CD14-positive monocyte (primary cell): ENCODE data around the gene MYOCD. TPM values are rescaled to one million over a fixed set of nuclear protein-coding genes. Genes with fewer than 3 reads are reported as not detected.

Source experiments
- DNase-seq, 3 donors: peaks; one replicate each; pipeline ENCODE4 v3.0.0-alpha.2; 2011 to 2022
- H2AFZ ChIP-seq: 2 replicates; pipeline ENCODE4 v1.6.0; 2012; ENCODE audit warnings: mild to moderate bottlenecking, low read depth, low read length, inconsistent platforms; ENCODE audit not compliant: insufficient read depth, poor library complexity, severe bottlenecking
- H3K27ac ChIP-seq, 2 donors: 1 replicate in 1 of 2; 2 replicates in 1 of 2; pipeline ENCODE4 v1.5.1; 2012 to 2013; ENCODE audit warnings: low read length in 2 of 2, control low read depth in 1 of 2, inconsistent platforms in 1 of 2, low read depth in 1 of 2, mild to moderate bottlenecking in 1 of 2
- H3K27me3 ChIP-seq, 2 donors: one replicate each; pipeline versions ENCODE4 v1.6.0 to v1.6.1; 2011 to 2013; ENCODE audit warnings: low read length in 2 of 2; ENCODE audit not compliant: control insufficient read depth in 2 of 2, insufficient read depth in 2 of 2
- H3K36me3 ChIP-seq, 2 donors: replicated peaks in 1 of 2; 1 replicate in 1 of 2; 2 replicates in 1 of 2; pipeline versions ENCODE4 v1.5.1 to v1.6.1; 2012 to 2013; ENCODE audit warnings: low read length in 2 of 2, control low read depth in 1 of 2, inconsistent platforms in 1 of 2, mild to moderate bottlenecking in 1 of 2; ENCODE audit not compliant: insufficient read depth in 2 of 2, control insufficient read depth in 1 of 2
- H3K4me1 ChIP-seq, 2 donors: 1 replicate in 1 of 2; 2 replicates in 1 of 2; pipeline versions ENCODE4 v1.5.1 to v1.6.1; 2012 to 2013; ENCODE audit warnings: low read length in 2 of 2, control low read depth in 1 of 2, inconsistent platforms in 1 of 2, mild to moderate bottlenecking in 1 of 2, moderate library complexity in 1 of 2; ENCODE audit not compliant: insufficient read depth in 2 of 2, control insufficient read depth in 1 of 2
- H3K4me2 ChIP-seq: replicated peaks from 2 replicates; pipeline ENCODE3; 2012; ENCODE audit warnings: low read length, moderate library complexity, mild to moderate bottlenecking; ENCODE audit not compliant: poor library complexity, severe bottlenecking; ENCODE audit errors: extremely low read depth
- H3K4me3 ChIP-seq, 3 experiments: fragments of 200-600 bp in 1 of 3; sonication (generic) in 1 of 3; replicated peaks in 1 of 3; 1 replicate in 2 of 3; 2 replicates in 1 of 3; pipeline ENCODE4 v1.5.1; 2011 to 2013; ENCODE audit warnings: low read length in 3 of 3, mild to moderate bottlenecking in 3 of 3, control low read depth in 2 of 3, low read depth in 2 of 3, inconsistent platforms in 1 of 3, moderate library complexity in 1 of 3
- H3K79me2 ChIP-seq: 2 replicates; pipeline ENCODE4 v1.6.0; 2012; ENCODE audit warnings: mild to moderate bottlenecking, control low read depth, inconsistent platforms, low read length, moderate library complexity; ENCODE audit not compliant: insufficient read depth
- H3K9ac ChIP-seq: 2 replicates; pipeline ENCODE4 v1.6.0; 2017; ENCODE audit warnings: low read length, mild to moderate bottlenecking; ENCODE audit not compliant: insufficient read depth, poor library complexity, severe bottlenecking
- H3K9me3 ChIP-seq, 2 donors: replicated peaks in 1 of 2; 1 replicate in 1 of 2; 2 replicates in 1 of 2; pipeline versions ENCODE4 v1.5.1 to v1.6.1; 2012 to 2013; ENCODE audit warnings: low read length in 2 of 2, control low read depth in 1 of 2; ENCODE audit not compliant: control insufficient read depth in 1 of 2, insufficient read depth in 1 of 2
- H4K20me1 ChIP-seq: 2 replicates; pipeline ENCODE4 v1.6.0; 2012; ENCODE audit warnings: mild to moderate bottlenecking, low read length, control low read depth, moderate library complexity; ENCODE audit not compliant: insufficient read depth
- H3K27ac Mint-ChIP-seq, 7 donors: one replicate each; pipeline ENCODE4 v1.8.0; 2020; ENCODE audit warnings: mild to moderate bottlenecking in 7 of 7, mixed read lengths in 7 of 7, moderate library complexity in 6 of 7, inconsistent platforms in 2 of 7
- H3K27me3 Mint-ChIP-seq, 3 donors: one replicate each; pipeline ENCODE4 v1.8.0; 2021 to 2022; ENCODE audit warnings: low read depth in 3 of 3, mild to moderate bottlenecking in 3 of 3, mixed read lengths in 3 of 3, moderate library complexity in 3 of 3, inconsistent platforms in 1 of 3
- H3K36me3 Mint-ChIP-seq, 2 donors: one replicate each; pipeline ENCODE4 v1.8.0; 2020; ENCODE audit warnings: mixed read lengths in 2 of 2, inconsistent platforms in 1 of 2, mild to moderate bottlenecking in 1 of 2
- H3K4me1 Mint-ChIP-seq: one replicate; pipeline ENCODE4 v1.8.0; 2020; ENCODE audit warnings: mild to moderate bottlenecking, mixed read lengths
- H3K4me3 Mint-ChIP-seq, 2 donors: one replicate each; pipeline ENCODE4 v1.8.0; 2020; ENCODE audit warnings: mild to moderate bottlenecking in 2 of 2, mixed read lengths in 2 of 2, moderate library complexity in 1 of 2
- H3K9me3 Mint-ChIP-seq, 7 donors: one replicate each; pipeline ENCODE4 v1.8.0; 2020 to 2022; ENCODE audit warnings: mixed read lengths in 7 of 7, mild to moderate bottlenecking in 6 of 7, moderate library complexity in 6 of 7, inconsistent platforms in 2 of 7
- whole genome bisulfite sequencing: methylation state at CpG from one replicate; pipeline ENCODE4 v1.1.5; 2013; ENCODE audit warnings: missing lambda C conversion rate; ENCODE audit not compliant: insufficient coverage; 5-methylcytosine and 5-hydroxymethylcytosine counted together
- intact Hi-C, 2 donors: fragments of 100-400 bp; cut with micrococcal nuclease; formaldehyde crosslinking; loops; one replicate each; pipeline versions ENCODE4 v1.15.0 to v1.15.1; 2023
- polyA plus RNA-seq, 3 donors: library from polyadenylated mRNA; depleted of rRNA in 1 of 3; unstranded in 2 of 3; stranded (reverse) in 1 of 3; fragments of 300-500 nt in 2 of 3; fragments of >200 nt in 1 of 3; fragmentation: Illumina TruSeq in 2 of 3; gene quantifications; 1 replicate in 2 of 3; 2 replicates in 1 of 3; pipeline ENCODE4 v1.2.3, GENCODE V29; 2012 to 2021
- TF ChIP-seq, protein P1 (sequence below): fragments of 200-600 bp; IDR thresholded peaks from one replicate; pipeline ENCODE4 v1.8.0; 2022; ENCODE audit warnings: antibody characterized with exemption, mild to moderate bottlenecking

The MYOCD gene
- polyA plus RNA-seq, 3 donors: not detected

DNA sequence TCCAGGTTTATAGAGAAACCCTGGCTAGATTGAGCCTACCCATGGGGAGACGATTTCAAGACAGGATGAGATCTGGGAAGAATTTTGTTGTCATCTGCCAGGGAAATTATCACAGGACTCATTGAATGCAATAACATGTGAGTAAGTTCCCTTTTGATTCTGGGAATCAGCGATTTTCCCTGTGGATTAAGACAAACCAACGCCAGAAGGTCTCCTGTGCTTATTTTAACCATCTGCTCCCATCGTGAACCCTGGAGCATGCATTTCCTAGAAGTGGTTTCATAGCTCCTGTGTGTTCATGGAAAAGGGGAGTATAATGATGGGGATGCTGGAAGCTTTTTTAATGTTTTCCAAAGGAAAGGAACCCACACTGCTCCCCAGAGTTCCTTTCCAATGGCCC, 102.6 kb downstream of the MYOCD start:
- no peaks in the 10 kb centered on the region for H3K4me1 ChIP-seq
- no peak overlapping the region for H3K9ac ChIP-seq
- Mint-ChIP-seq H3K36me3 (no peaks in the 10 kb centered on the region), H3K27me3 (no peaks in the 10 kb centered on the region), H3K4me1 (no peaks in the 10 kb centered on the region), H3K9me3 (peaks cover 1 to 13% (median 5%) of the 10 kb centered on the region in 7 donors), H3K4me3 (no peak overlapping the region), H3K27ac (no peak overlapping the region)
- H3K27me3 ChIP-seq: no peaks in the 10 kb centered on the region
- H4K20me1 ChIP-seq: no peaks in the 10 kb centered on the region
- H3K4me3 ChIP-seq: no peak overlapping the region
- no peaks in the 10 kb centered on the region for H3K36me3 ChIP-seq
- DNase-seq: no peak
- intact Hi-C loops: no loop called here
- 85% methylated on average over 4 of the region's 4 CpGs for WGBS
- H3K4me2 ChIP-seq: no peak overlapping the region
- H3K27ac ChIP-seq: no peak overlapping the region
- TF ChIP-seq, protein P1, sequence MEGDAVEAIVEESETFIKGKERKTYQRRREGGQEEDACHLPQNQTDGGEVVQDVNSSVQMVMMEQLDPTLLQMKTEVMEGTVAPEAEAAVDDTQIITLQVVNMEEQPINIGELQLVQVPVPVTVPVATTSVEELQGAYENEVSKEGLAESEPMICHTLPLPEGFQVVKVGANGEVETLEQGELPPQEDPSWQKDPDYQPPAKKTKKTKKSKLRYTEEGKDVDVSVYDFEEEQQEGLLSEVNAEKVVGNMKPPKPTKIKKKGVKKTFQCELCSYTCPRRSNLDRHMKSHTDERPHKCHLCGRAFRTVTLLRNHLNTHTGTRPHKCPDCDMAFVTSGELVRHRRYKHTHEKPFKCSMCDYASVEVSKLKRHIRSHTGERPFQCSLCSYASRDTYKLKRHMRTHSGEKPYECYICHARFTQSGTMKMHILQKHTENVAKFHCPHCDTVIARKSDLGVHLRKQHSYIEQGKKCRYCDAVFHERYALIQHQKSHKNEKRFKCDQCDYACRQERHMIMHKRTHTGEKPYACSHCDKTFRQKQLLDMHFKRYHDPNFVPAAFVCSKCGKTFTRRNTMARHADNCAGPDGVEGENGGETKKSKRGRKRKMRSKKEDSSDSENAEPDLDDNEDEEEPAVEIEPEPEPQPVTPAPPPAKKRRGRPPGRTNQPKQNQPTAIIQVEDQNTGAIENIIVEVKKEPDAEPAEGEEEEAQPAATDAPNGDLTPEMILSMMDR: no peak
- H3K9me3 ChIP-seq: peaks cover 6 to 9% of the 10 kb centered on the region in 2 donors
- H3K79me2 ChIP-seq: no peaks in the 10 kb centered on the region
- H2AFZ ChIP-seq: no peak overlapping the region

DNA sequence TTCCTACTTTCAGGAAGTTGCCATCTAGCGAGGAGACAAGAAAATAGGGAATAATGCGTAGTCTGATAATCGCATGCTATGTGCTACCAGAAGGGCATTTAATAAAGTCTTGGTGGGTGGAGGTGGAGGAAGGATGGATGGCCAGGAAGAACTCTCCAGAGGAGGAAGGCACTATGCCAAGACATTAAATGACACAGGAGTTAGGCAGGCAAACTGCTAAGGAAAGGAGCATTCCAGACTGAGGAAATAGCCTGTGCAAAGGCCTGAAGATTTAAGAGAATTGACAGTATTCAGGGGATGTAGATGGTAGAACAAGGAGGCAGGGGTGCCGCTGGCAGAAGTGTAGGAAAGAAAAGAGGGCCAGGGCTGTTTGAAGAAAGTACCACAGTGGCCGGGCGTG, 104.3 kb downstream of the MYOCD start:
- H3K27ac Mint-ChIP-seq: no peak overlapping the region
- no peaks in the 10 kb centered on the region for H3K27me3 ChIP-seq
- H3K36me3 Mint-ChIP-seq: no peaks in the 10 kb centered on the region
- H3K4me2 ChIP-seq: no peak overlapping the region
- H3K27me3 Mint-ChIP-seq: no peaks in the 10 kb centered on the region
- H3K4me1 ChIP-seq: no peaks in the 10 kb centered on the region
- no peak overlapping the region for H3K27ac ChIP-seq
- 89% methylated on average over 4 of the region's 6 CpGs for WGBS
- no peak for DNase-seq
- H3K9me3 Mint-ChIP-seq: peaks cover 0 to 10% (median 8%) of the 10 kb centered on the region in 7 donors
- no peak overlapping the region for H3K4me3 Mint-ChIP-seq
- no peak overlapping the region for H3K9ac ChIP-seq
- H3K9me3 ChIP-seq: peaks cover 6 to 7% of the 10 kb centered on the region in 2 donors
- H2AFZ ChIP-seq: no peak overlapping the region
- H3K4me1 Mint-ChIP-seq: no peaks in the 10 kb centered on the region
- intact Hi-C loops: no loop called here
- no peaks in the 10 kb centered on the region for H3K79me2 ChIP-seq
- H3K4me3 ChIP-seq: no peak overlapping the region
- H4K20me1 ChIP-seq: no peaks in the 10 kb centered on the region
- no peaks in the 10 kb centered on the region for H3K36me3 ChIP-seq
- TF ChIP-seq, protein P1: no peak
